ENCODE results near the gene CUEDC1. TPM values are rescaled to one million over a fixed set of nuclear protein-coding genes. Genes with fewer than 3 reads are reported as not detected.
A peak's percentile ranks its signal among the peaks of the same experiment; 100 is the strongest.

The CUEDC1 gene
- total RNA-seq, 1 experiment from 2014 or later = 0.71 TPM

DNA sequence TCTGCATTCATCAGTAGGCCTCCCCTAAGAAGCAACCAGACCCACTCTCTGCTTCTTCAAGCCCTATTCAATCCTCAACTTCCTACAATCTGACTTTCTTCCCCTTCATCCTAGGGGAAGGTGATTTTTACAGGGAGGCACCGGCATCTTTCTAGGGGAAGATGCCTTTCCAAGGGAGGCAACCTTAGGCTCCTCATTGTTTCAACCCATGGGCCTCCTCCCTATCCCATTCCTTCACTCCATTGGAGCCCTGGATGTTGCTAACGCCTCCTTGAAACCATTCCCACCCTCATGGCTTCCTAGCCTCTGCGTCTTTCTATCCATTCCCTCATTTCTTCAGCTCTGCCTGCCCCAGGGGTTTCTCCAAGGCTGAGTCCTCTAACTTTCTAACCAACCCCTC is 2.7 kb upstream of the CUEDC1 start:
- Histone ChIP-seq H3K4me3 (ENCODE audit: low read length) (no peak overlapping the region), H3K4me1 (ENCODE audit: low read length) (peaks cover 22% of the 10 kb centered on the region), H3K79me2 (ENCODE audit: low read length) (no peaks in the 10 kb centered on the region)

DNA sequence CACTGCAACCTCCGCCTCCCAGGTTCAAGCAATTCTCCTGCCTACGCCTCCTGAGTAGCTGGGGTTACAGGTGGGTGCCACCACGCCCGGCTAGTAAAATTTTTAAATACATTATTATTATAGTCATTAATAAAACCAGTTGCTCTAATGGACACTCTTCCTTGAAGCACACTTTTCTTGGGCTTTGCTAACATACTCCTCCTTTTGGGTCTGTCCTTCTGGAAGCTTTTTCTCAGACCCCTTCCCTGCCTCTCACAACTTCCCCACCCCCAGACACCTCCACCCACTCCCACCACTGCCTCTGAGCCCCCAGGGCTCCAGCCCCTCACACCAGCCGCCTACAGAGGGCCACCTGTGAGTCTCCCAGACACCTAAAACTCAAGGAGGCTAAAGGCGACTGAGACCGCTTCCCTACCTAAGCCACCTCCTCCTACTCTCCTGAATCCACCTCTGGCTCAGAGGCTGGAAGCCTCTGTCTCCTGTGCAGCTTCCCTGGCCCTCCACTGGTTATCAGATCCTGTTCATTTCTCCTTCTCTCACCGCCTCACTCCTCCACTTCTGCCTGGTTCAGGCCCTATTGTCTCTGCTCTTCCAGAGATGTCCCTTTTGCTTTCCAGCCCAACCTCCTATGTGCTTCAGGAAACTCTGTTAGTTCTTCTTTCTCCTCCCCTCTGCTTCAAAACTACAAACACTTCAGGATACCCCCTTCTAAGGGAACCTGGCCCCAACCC is 2.1 kb upstream of the CUEDC1 start:
- Histone ChIP-seq H3K36me3 (ENCODE audit: insufficient read depth, low read length) (no peaks in the 10 kb centered on the region), H3K9me2 (replicated peaks; ENCODE audit: insufficient read depth, low read length) (no peaks in the 10 kb centered on the region), H3K4me2 (ENCODE audit: low read depth, low read length, poor library complexity, severe bottlenecking) (no peak overlapping the region), H3K4me3 (ENCODE audit: low read length) (no peak overlapping the region), H3K27ac (ENCODE audit: low read length) (no peak overlapping the region), H3K27me3 (ENCODE audit: low read length) (0 out of 2 replicates have a peak, but pooled peaks cover 3% of the 10 kb centered on the region), H2AFZ (ENCODE audit: low read length) (no peak overlapping the region), H3K9ac (ENCODE audit: low read length) (no peak overlapping the region), H3K9me3 (ENCODE audit: low read length) (no peaks in the 10 kb centered on the region), H3K79me2 (ENCODE audit: low read length) (no peaks in the 10 kb centered on the region), H4K20me1 (ENCODE audit: insufficient read depth, low read depth, low read length) (peaks cover 12% of the 10 kb centered on the region; the same call in 1 of the 2 replicates), H3K4me1 (ENCODE audit: low read length) (peaks cover 26% of the 10 kb centered on the region)
- DNase-seq = no peak

More for the DNA sequence above, 2.7 kb upstream of the CUEDC1 start:
- DNase-seq = no peak
- no peaks in the 10 kb centered on the region for H3K36me3 ChIP-seq (ENCODE audit: insufficient read depth, low read length)
- no peak overlapping the region for H3K27ac ChIP-seq (ENCODE audit: low read length)
- no peak overlapping the region for H3K4me2 ChIP-seq (ENCODE audit: low read depth, low read length, poor library complexity, severe bottlenecking)
- H2AFZ ChIP-seq (ENCODE audit: low read length) = no peak overlapping the region
- H4K20me1 ChIP-seq (ENCODE audit: insufficient read depth, low read depth, low read length) = peaks cover 12% of the 10 kb centered on the region; the same call in 1 of the 2 replicates
- no peak overlapping the region for H3K9ac ChIP-seq (ENCODE audit: low read length)
- no peaks in the 10 kb centered on the region for H3K9me3 ChIP-seq (ENCODE audit: low read length)
- 0 out of 2 replicates have a peak, but pooled peaks cover 3% of the 10 kb centered on the region for H3K27me3 ChIP-seq (ENCODE audit: low read length)
- no peaks in the 10 kb centered on the region for H3K9me2 ChIP-seq (replicated peaks; ENCODE audit: insufficient read depth, low read length)

DNA sequence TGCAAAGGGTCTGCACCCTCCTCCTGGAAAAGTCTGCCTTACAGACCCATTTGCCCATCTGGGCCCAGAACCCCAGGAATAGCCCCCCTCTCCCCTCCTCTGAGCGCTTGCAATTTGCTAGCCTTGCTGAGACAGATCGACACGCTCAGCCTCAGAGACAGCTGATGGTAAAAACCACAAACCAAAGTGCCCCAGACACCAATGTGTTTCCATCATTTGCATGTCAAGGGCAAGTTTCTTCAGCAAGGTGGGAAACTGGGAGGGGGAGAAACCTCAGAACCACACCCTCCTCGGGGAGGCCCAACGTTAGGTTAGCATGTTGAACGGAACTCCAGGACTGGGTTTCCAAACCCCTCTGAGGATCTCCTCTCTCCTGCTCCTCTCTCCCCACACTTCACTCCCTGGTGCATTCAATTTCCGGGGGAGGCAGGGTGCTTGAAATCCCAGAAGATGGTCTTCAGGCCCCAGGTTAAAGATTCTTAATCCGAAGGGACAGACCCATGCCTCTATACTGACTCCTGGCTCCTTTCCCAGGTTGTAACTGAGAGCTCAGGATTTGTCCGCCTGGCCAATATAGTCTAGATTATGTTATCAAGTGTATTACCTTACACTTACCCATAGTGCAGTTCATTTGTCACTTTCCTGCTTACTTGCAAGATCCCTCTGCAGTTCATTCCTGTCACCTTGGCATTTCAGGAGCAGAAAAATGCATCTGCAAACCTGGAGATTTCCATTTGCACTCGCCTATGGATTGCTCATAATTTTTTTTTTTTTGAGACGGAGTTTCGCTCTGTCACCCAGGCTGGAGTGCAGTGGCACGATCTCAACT is 1.3 kb upstream of the CUEDC1 start:
- H3K79me2 ChIP-seq (ENCODE audit: low read length) = no peaks in the 10 kb centered on the region
- no peak overlapping the region for H2AFZ ChIP-seq (ENCODE audit: low read length)
- H3K9me2 ChIP-seq (replicated peaks; ENCODE audit: insufficient read depth, low read length) = no peaks in the 10 kb centered on the region
- peak; percentile 79 for DNase-seq
- peak overlapping the region; percentile 56; the same call in 1 of the 2 replicates for H3K9ac ChIP-seq (ENCODE audit: low read length)
- H3K27ac ChIP-seq (ENCODE audit: low read length) = no peak overlapping the region
- H4K20me1 ChIP-seq (ENCODE audit: insufficient read depth, low read depth, low read length) = peaks cover 12% of the 10 kb centered on the region; the same call in 1 of the 2 replicates
- H3K4me2 ChIP-seq (ENCODE audit: low read depth, low read length, poor library complexity, severe bottlenecking) = peak overlapping the region; percentile 76
- H3K27me3 ChIP-seq (ENCODE audit: low read length) = 0 out of 2 replicates have a peak, but pooled peaks cover 3% of the 10 kb centered on the region
- no peaks in the 10 kb centered on the region for H3K36me3 ChIP-seq (ENCODE audit: insufficient read depth, low read length)
- H3K9me3 ChIP-seq (ENCODE audit: low read length) = no peaks in the 10 kb centered on the region
- H3K4me3 ChIP-seq (ENCODE audit: low read length) = peak overlapping the region; percentile 66
- peaks cover 32% of the 10 kb centered on the region for H3K4me1 ChIP-seq (ENCODE audit: low read length)

DNA sequence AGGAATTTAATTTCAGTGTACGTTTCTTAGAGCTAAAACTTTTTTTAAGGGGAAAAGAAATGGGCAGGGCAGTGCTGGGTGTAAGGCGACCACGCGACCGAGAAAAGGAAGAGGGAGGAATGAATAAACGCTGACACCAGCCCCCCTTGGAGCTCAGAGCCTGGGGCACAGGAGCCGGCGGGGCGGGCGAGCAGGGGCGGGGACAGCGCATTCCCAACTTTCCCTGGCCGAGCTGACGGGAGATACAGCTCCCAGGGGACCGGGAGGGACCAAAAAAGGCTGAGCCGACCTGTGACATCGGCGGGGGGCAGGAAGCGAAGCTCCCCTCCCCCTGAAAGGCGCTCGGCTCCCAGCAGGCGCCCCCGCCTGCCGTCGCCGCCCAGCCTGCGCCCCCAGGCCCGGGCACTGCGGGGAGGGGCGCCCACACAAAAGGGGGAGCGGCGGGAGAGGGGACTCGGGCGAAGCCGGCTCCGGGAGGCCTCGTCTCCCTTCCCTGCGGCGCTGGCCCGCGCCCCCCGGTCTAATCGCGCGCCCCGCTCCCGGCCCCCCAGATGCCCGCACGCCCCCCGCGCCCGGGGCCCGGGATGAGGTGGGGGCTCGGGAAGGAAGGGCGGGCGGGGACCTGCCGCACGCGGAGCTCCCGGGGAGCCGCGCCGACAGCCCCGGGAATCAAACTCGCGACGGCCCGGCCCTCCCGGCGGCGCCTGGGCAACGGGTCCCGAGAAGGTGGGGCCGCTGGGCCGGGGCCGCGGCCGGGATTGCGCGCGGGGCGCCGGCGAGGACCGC is 622 bp downstream of the CUEDC1 start:
- Histone ChIP-seq H3K4me2 (ENCODE audit: low read depth, low read length, poor library complexity, severe bottlenecking) (peak overlapping the region; percentile 57), H3K4me1 (ENCODE audit: low read length) (peaks cover 49% of the 10 kb centered on the region), H4K20me1 (ENCODE audit: insufficient read depth, low read depth, low read length) (peaks cover 12% of the 10 kb centered on the region; the same call in 1 of the 2 replicates), H3K27me3 (ENCODE audit: low read length) (0 out of 2 replicates have a peak, but pooled peaks cover 3% of the 10 kb centered on the region), H3K36me3 (ENCODE audit: insufficient read depth, low read length) (no peaks in the 10 kb centered on the region), H3K27ac (ENCODE audit: low read length) (no peak overlapping the region), H3K9ac (ENCODE audit: low read length) (peak overlapping the region; percentile 39; the same call in 1 of the 2 replicates), H3K9me3 (ENCODE audit: low read length) (no peaks in the 10 kb centered on the region), H3K79me2 (ENCODE audit: low read length) (no peaks in the 10 kb centered on the region), H3K4me3 (ENCODE audit: low read length) (peak overlapping the region; percentile 53), H3K9me2 (replicated peaks; ENCODE audit: insufficient read depth, low read length) (no peaks in the 10 kb centered on the region), H2AFZ (ENCODE audit: low read length) (no peak overlapping the region)
- no peak for DNase-seq

DNA sequence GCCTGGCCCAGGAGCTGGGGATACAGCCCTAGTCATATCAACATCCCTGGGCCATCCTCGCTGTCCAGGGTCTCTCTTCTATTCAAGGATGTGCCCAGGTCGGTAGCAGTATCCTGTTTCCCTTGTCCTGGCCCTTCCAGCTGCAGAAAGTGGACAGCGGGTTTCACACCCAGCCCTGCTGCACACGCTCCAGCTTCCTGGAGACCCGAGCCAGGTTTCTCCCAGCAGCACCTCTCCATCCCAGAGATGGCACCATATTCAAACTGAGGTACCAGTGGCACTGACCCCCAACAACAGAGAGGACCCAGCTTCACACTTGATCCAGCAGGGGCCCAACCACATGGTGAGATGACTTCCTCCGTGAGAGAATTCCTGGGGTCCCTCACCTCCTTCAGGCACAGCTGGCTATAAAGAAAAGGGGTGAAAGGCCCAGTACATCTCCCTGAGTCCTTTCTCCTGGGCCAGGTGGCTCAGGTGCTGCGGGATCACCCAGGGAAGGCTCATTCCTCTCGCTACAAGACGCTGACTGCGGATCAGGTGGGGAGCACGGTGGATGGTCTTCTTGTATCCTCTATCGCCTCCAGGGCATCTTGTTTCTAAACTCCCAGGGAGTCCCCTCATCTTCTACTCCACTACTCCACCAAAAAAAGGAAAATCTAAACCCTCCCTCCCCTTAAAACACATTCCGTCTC is 1.4 kb downstream of the CUEDC1 start:
- H3K4me2 ChIP-seq (ENCODE audit: low read depth, low read length, poor library complexity, severe bottlenecking) = no peak overlapping the region
- no peaks in the 10 kb centered on the region for H3K79me2 ChIP-seq (ENCODE audit: low read length)
- peaks cover 12% of the 10 kb centered on the region; the same call in 1 of the 2 replicates for H4K20me1 ChIP-seq (ENCODE audit: insufficient read depth, low read depth, low read length)
- H3K27me3 ChIP-seq (ENCODE audit: low read length) = 0 out of 2 replicates have a peak, but pooled peaks cover 3% of the 10 kb centered on the region
- no peaks in the 10 kb centered on the region for H3K36me3 ChIP-seq (ENCODE audit: insufficient read depth, low read length)
- no peak overlapping the region for H2AFZ ChIP-seq (ENCODE audit: low read length)
- H3K9me3 ChIP-seq (ENCODE audit: low read length) = no peaks in the 10 kb centered on the region
- no peak overlapping the region for H3K9ac ChIP-seq (ENCODE audit: low read length)
- H3K27ac ChIP-seq (ENCODE audit: low read length) = no peak overlapping the region
- H3K4me3 ChIP-seq (ENCODE audit: low read length) = no peak overlapping the region
- no peak for DNase-seq
- no peaks in the 10 kb centered on the region for H3K9me2 ChIP-seq (replicated peaks; ENCODE audit: insufficient read depth, low read length)
- H3K4me1 ChIP-seq (ENCODE audit: low read length) = peaks cover 53% of the 10 kb centered on the region

DNA sequence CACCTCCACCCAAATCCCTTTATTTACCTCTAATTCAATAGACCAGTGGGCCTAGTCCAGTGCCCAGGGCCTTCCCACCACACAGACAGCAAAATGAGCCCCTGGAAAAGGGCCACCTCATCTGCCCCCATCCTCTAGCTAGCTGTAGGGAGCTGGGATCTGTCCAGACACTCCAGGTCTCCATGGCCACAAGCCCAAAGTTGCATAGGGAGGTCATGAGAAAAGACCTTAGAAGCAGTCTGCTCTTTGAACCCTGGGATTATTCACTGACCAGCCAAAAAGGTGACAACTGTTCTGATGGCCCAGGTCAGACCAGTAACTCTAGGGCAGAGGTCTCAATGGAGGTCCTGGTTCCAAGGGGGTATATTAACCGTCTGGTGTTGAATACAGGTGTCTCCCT is 2.0 kb downstream of the CUEDC1 start:
- H3K79me2 ChIP-seq (ENCODE audit: low read length) = no peaks in the 10 kb centered on the region
- H3K4me2 ChIP-seq (ENCODE audit: low read depth, low read length, poor library complexity, severe bottlenecking) = no peak overlapping the region
- 0 out of 2 replicates have a peak, but pooled peaks cover 3% of the 10 kb centered on the region for H3K27me3 ChIP-seq (ENCODE audit: low read length)
- no peaks in the 10 kb centered on the region for H3K36me3 ChIP-seq (ENCODE audit: insufficient read depth, low read length)
- DNase-seq = no peak
- H3K27ac ChIP-seq (ENCODE audit: low read length) = no peak overlapping the region
- peaks cover 60% of the 10 kb centered on the region for H3K4me1 ChIP-seq (ENCODE audit: low read length)
- H3K9me3 ChIP-seq (ENCODE audit: low read length) = no peaks in the 10 kb centered on the region
- H4K20me1 ChIP-seq (ENCODE audit: insufficient read depth, low read depth, low read length) = peaks cover 12% of the 10 kb centered on the region; the same call in 1 of the 2 replicates
- H3K9ac ChIP-seq (ENCODE audit: low read length) = no peak overlapping the region
- H3K9me2 ChIP-seq (replicated peaks; ENCODE audit: insufficient read depth, low read length) = no peaks in the 10 kb centered on the region
- no peak overlapping the region for H3K4me3 ChIP-seq (ENCODE audit: low read length)
- H2AFZ ChIP-seq (ENCODE audit: low read length) = no peak overlapping the region

DNA sequence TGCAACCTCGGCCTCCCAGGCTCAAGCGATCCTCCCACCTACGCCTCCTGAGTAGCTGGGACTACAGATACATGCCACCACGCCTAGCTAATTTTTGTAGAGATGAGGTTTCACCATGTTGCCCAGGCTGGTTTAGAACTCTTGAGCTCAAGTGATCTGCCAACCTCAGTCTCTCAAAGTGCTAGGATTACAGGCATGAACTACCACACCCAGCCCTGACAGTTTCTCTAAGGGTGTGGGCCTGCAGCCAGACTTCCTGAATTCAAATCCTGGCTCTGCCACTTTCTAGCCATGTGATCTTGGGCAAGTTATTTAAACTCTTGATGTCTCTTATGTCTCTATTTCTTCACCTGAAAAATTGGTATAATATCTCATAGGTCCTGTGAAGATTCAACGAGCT is 5.6 kb downstream of the CUEDC1 start:
- DNase-seq = no peak
- Histone ChIP-seq H3K36me3 (ENCODE audit: insufficient read depth, low read length) (no peaks in the 10 kb centered on the region), H3K4me3 (ENCODE audit: low read length) (no peak overlapping the region), H3K4me2 (ENCODE audit: low read depth, low read length, poor library complexity, severe bottlenecking) (no peak overlapping the region), H3K9me2 (replicated peaks; ENCODE audit: insufficient read depth, low read length) (no peaks in the 10 kb centered on the region), H3K27me3 (ENCODE audit: low read length) (no peaks in the 10 kb centered on the region), H3K9me3 (ENCODE audit: low read length) (no peaks in the 10 kb centered on the region), H3K9ac (ENCODE audit: low read length) (no peak overlapping the region), H3K4me1 (ENCODE audit: low read length) (peaks cover 66% of the 10 kb centered on the region), H3K79me2 (ENCODE audit: low read length) (no peaks in the 10 kb centered on the region), H3K27ac (ENCODE audit: low read length) (no peak overlapping the region), H4K20me1 (ENCODE audit: insufficient read depth, low read depth, low read length) (no peaks in the 10 kb centered on the region), H2AFZ (ENCODE audit: low read length) (no peak overlapping the region)
